Measurements from ENCODE around the gene TULP4.
A peak's percentile ranks its signal among the peaks of the same experiment; 100 is the strongest.
"Not testable (repeated sequence)": the region's sequence is repeated elsewhere in the genome, so short reads cannot be mapped to it uniquely, and the experiment has no call there.

TULP4 gene

DNA sequence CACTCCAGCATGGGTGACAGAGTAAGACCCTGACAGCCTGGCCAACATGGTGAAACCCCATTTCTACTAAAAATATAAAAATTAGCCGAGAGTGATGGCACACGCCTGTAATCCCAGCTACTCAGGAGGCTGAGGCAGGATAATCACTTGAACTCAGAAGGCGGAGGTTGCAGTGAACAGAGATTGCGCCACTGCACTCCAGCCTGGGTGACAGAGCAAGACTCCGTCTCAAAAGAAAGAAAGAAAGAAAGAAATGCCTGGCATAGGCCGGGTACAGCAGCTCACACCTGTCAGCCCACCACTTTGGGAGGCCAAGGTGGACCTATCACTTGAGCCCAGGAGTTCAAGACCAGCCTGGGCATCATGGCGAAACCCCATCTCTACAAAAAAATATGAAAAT lies 208.7 kb downstream of the TULP4 start:
- H3K4me3 ChIP-seq (ENCODE audit: low read depth in 1 of 2, low read length in 2 of 2); H3K9me3 ChIP-seq (ENCODE audit: control insufficient read depth in 1 of 2, low read length in 2 of 2); H3K4me1 ChIP-seq (ENCODE audit: control insufficient read depth in 1 of 2, insufficient read depth in 2 of 2, low read length in 2 of 2); H3K36me3 ChIP-seq (ENCODE audit: control insufficient read depth in 1 of 2, insufficient read depth in 2 of 2, low read length in 2 of 2); H3K27ac ChIP-seq (ENCODE audit: low read length): not testable (repeated sequence)
- peaks cover 15% of the 10 kb centered on the region for H3K27me3 ChIP-seq (ENCODE audit: low read depth, low read length)

DNA sequence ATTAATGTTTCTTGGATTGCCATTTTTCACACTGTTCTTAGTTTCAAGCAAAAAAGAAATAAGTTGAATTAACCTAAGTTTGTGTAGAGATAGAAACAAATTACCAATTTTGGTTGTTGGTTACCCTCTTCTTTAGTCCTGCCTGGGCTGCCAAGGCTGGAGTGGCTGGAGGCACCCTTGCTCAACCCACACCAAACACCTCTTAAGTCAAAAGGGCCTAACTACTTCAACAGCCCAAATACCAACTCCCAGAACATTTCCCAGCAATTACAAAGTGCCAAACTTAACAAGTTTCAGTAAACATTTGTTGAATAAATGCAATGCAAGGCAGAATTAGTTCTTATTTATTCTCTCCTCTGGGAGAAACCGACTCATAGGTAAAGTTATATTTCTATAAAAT lies 209.5 kb downstream of the TULP4 start:
- H3K27ac ChIP-seq (ENCODE audit: low read length): no peak overlapping the region
- H3K27me3 ChIP-seq (ENCODE audit: low read depth, low read length): peaks cover 13% of the 10 kb centered on the region
- H3K4me3 ChIP-seq (ENCODE audit: low read depth in 1 of 2, low read length in 2 of 2): no peak overlapping the region
- H3K36me3 ChIP-seq (ENCODE audit: control insufficient read depth in 1 of 2, insufficient read depth in 2 of 2, low read length in 2 of 2): no peaks in the 10 kb centered on the region
- no peaks in the 10 kb centered on the region for H3K9me3 ChIP-seq (ENCODE audit: control insufficient read depth in 1 of 2, low read length in 2 of 2)
- peaks cover 6 to 8% of the 10 kb centered on the region in 2 donors for H3K4me1 ChIP-seq (ENCODE audit: control insufficient read depth in 1 of 2, insufficient read depth in 2 of 2, low read length in 2 of 2)

DNA sequence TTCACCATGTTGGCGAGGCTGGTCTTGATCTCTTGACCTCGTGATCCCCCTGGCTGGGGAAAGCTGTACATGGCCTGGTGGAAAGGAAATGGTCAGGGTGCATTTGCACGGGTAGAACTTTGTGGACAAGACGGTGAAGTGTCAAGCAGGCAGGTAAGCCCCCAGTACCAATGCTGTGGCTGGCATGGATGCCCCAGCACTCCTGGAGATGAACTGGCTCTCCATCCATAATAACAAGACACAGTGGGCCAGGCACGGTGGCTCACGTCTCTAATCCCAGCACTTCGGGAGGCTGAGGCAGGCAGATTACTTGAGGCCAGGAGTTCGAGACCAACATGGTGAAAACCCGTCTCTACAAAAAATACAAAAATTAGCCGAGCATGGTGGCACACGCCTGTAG lies 210.4 kb downstream of the TULP4 start:
- Histone ChIP-seq H3K36me3 (ENCODE audit: control insufficient read depth in 1 of 2, insufficient read depth in 2 of 2, low read length in 2 of 2) (no peaks in the 10 kb centered on the region), H3K27me3 (ENCODE audit: low read depth, low read length) (peaks cover 8% of the 10 kb centered on the region), H3K27ac (ENCODE audit: low read length) (no peak overlapping the region), H3K4me1 (ENCODE audit: control insufficient read depth in 1 of 2, insufficient read depth in 2 of 2, low read length in 2 of 2) (peaks cover 6 to 8% of the 10 kb centered on the region in 2 donors), H3K4me3 (ENCODE audit: low read depth in 1 of 2, low read length in 2 of 2) (no peak overlapping the region), H3K9me3 (ENCODE audit: control insufficient read depth in 1 of 2, low read length in 2 of 2) (no peaks in the 10 kb centered on the region)

DNA sequence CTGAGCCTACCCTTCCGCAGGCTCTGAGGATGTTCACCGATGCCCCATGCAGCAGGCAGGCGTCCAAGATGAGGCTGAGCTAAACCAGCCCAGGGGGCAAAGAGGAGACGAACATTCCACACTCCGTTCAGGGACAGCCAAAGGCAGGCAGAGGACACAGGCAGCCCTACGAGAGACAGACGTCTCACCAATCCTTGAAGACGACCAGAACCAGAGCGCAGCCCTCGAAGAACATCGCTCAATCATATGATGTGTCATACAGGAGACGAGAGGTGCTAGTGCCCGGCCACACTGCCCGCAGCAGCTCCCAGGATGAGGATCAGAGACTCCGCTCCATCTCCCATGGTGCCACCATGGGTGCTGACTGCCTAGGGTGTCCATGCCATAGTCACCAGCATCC lies 212.0 kb downstream of the TULP4 start:
- no peaks in the 10 kb centered on the region for H3K27me3 ChIP-seq (ENCODE audit: low read depth, low read length)

DNA sequence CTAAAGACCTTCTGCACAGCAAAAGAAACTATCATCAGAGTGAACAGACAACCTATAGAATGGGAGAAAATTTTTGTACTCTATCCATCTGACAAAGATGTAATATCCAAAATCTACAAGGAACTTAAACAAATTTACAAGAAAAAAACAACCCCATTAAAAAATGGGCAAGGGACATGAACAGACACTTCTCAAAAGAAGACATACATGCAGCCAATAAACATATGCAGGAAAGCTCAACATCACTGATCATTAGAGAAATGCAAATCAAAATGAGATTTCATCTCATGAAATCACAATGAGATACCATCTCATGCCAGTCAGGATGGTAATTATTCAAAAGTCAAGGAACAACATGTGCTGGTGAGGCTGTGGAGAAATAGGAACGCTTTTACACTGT lies 215.6 kb downstream of the TULP4 start:
- H3K27ac ChIP-seq (ENCODE audit: low read length); H3K27me3 ChIP-seq (ENCODE audit: low read depth, low read length); H3K9me3 ChIP-seq (ENCODE audit: control insufficient read depth in 1 of 2, low read length in 2 of 2); H3K36me3 ChIP-seq (ENCODE audit: control insufficient read depth in 1 of 2, insufficient read depth in 2 of 2, low read length in 2 of 2); H3K4me3 ChIP-seq (ENCODE audit: low read depth in 1 of 2, low read length in 2 of 2); H3K4me1 ChIP-seq (ENCODE audit: control insufficient read depth in 1 of 2, insufficient read depth in 2 of 2, low read length in 2 of 2): not testable (repeated sequence)

More for the DNA sequence above, 212.0 kb downstream of the TULP4 start:
- no peaks in the 10 kb centered on the region for H3K9me3 ChIP-seq (ENCODE audit: control insufficient read depth in 1 of 2, low read length in 2 of 2)
- no peaks in the 10 kb centered on the region for H3K4me1 ChIP-seq (ENCODE audit: control insufficient read depth in 1 of 2, insufficient read depth in 2 of 2, low read length in 2 of 2)
- no peak overlapping the region for H3K4me3 ChIP-seq (ENCODE audit: low read depth in 1 of 2, low read length in 2 of 2)
- no peaks in the 10 kb centered on the region for H3K36me3 ChIP-seq (ENCODE audit: control insufficient read depth in 1 of 2, insufficient read depth in 2 of 2, low read length in 2 of 2)
- no peak overlapping the region for H3K27ac ChIP-seq (ENCODE audit: low read length)

DNA sequence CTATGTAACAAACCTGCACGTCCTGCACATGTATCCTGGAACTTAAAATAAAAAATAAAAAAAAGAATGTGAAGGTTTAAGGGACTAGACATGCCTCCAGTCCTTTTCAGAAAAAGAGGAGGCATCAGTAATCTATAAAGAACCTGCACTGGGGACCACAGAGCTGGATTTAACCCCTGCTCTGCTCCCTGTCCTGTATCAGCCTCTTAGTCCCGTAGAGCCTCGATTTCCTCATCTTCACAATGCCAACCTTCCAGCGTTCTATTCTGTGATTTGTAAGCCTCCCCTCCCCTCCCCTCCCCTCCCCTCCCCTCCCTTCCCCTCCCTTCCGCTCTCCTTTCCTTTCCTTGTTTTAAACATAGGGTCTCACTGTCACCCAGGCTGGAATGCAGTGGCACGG lies 216.6 kb downstream of the TULP4 start:
- Histone ChIP-seq H3K4me3 (ENCODE audit: low read depth in 1 of 2, low read length in 2 of 2) (no peak overlapping the region), H3K27me3 (ENCODE audit: low read depth, low read length) (no peaks in the 10 kb centered on the region), H3K9me3 (ENCODE audit: control insufficient read depth in 1 of 2, low read length in 2 of 2) (no peaks in the 10 kb centered on the region), H3K36me3 (ENCODE audit: control insufficient read depth in 1 of 2, insufficient read depth in 2 of 2, low read length in 2 of 2) (no peaks in the 10 kb centered on the region), H3K27ac (ENCODE audit: low read length) (no peak overlapping the region), H3K4me1 (ENCODE audit: control insufficient read depth in 1 of 2, insufficient read depth in 2 of 2, low read length in 2 of 2) (no peaks in the 10 kb centered on the region)

DNA sequence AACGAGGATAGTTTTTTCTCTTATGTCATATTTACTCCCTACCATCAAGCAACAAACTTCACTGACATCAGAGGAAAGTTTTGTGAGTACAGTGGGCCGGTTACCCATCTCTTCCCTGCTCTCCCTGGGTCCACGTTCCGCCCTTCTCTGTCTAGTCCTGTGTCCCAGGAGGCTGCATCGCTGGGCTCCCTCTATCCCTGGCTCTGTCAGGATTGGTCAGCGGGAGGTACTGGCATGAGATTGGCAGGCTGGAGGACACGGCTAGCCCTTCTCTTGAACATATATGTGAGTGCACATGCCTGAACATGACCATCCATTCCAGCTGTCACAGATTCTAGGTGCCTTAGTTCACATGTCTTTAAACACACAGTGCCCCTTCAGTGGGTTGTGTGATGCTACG lies 217.4 kb downstream of the TULP4 start:
- H3K4me1 ChIP-seq (ENCODE audit: control insufficient read depth in 1 of 2, insufficient read depth in 2 of 2, low read length in 2 of 2): no peaks in the 10 kb centered on the region
- no peak overlapping the region for H3K27ac ChIP-seq (ENCODE audit: low read length)
- H3K9me3 ChIP-seq (ENCODE audit: control insufficient read depth in 1 of 2, low read length in 2 of 2): no peaks in the 10 kb centered on the region
- no peaks in the 10 kb centered on the region for H3K27me3 ChIP-seq (ENCODE audit: low read depth, low read length)
- no peaks in the 10 kb centered on the region for H3K36me3 ChIP-seq (ENCODE audit: control insufficient read depth in 1 of 2, insufficient read depth in 2 of 2, low read length in 2 of 2)
- no peak overlapping the region for H3K4me3 ChIP-seq (ENCODE audit: low read depth in 1 of 2, low read length in 2 of 2)

DNA sequence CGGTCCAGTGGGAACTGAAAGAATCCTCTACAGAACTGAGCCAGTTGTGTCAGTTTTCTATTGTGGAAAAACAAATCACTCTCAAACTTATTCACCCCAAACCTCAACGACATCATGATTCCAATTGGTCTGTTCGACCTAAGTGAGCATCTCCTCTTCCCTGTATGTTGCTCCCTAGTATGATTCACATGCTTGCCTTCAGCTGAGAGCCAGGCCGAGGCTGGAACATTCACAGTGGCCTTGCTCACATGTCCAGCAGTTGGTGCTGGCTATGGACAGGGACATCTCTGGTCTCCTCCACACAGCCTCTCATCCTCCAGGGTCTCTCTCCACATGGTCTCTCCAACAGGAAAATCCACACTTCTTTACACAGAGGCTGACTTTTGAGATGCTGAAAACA lies 219.3 kb downstream of the TULP4 start:
- H3K4me1 ChIP-seq (ENCODE audit: control insufficient read depth in 1 of 2, insufficient read depth in 2 of 2, low read length in 2 of 2): peaks cover 0 to 5% of the 10 kb centered on the region in 2 donors
- H3K27ac ChIP-seq (ENCODE audit: low read length): no peak overlapping the region

DNA sequence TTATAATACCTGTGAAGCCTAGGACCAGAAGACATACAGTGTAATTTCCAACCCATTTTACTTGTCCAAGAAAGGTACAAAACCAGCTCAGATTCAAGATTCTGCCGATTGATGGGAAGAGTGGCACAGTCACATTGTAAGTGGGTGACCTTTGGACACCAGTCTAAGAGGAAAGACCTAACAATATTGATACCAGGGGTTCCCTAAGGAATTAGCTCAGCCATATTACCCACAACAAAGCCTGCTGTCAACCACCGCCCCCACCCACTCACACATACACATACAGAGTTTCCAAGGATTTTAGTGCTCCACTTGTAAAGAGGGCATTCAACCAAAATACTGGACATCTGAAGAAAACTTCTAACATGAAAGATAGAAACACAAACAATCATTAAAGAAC lies 219.7 kb downstream of the TULP4 start:
- Histone ChIP-seq H3K27ac (ENCODE audit: low read length) (no peak overlapping the region), H3K9me3 (ENCODE audit: control insufficient read depth in 1 of 2, low read length in 2 of 2) (no peaks in the 10 kb centered on the region), H3K4me1 (ENCODE audit: control insufficient read depth in 1 of 2, insufficient read depth in 2 of 2, low read length in 2 of 2) (peaks cover 0 to 9% of the 10 kb centered on the region in 2 donors), H3K27me3 (ENCODE audit: low read depth, low read length) (no peaks in the 10 kb centered on the region), H3K4me3 (ENCODE audit: low read depth in 1 of 2, low read length in 2 of 2) (no peak overlapping the region), H3K36me3 (ENCODE audit: control insufficient read depth in 1 of 2, insufficient read depth in 2 of 2, low read length in 2 of 2) (no peaks in the 10 kb centered on the region)

More for the DNA sequence above, 219.3 kb downstream of the TULP4 start:
- Histone ChIP-seq H3K4me3 (ENCODE audit: low read depth in 1 of 2, low read length in 2 of 2) (no peak overlapping the region), H3K36me3 (ENCODE audit: control insufficient read depth in 1 of 2, insufficient read depth in 2 of 2, low read length in 2 of 2) (no peaks in the 10 kb centered on the region), H3K9me3 (ENCODE audit: control insufficient read depth in 1 of 2, low read length in 2 of 2) (no peaks in the 10 kb centered on the region), H3K27me3 (ENCODE audit: low read depth, low read length) (no peaks in the 10 kb centered on the region)

DNA sequence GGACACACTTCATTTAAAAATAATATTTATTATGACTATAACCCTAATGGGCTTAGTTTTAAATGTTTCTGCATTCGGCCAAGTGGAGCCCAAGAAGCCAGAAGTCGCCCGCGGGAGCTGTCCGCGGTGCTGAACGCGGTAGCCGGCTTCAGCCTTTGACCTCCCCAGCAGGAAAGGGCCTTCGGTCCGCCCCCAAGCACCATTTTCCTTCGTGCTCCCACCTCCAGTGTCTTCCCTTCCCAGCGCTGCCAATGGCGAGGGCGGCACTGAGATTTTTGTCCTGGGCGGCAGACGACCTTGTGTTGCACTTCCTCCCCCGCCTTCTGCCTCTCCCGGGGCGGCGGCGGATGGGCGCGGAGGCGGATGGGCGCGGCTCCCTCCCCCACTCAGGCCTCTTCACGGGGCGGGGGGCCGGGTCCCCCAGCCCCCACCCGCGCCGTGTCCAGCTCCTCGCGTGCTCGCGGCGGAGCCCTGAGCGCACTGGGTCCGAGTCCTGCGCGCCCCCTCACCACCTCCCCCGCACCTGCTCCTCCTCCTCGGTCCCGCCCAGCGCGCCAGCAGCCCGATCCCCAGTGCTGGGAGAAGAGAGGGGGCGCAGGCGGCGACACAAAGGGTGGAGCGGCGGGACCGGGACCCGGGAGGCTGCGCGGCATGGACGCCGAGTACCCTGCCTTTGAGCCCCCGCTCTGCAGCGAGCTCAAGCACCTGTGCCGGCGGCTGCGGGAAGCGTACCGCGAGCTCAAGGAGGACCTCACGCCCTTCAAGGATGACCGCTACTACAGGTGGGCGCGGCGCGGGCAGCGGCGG lies 224.0 kb downstream of the TULP4 start:
- H3K27me3 ChIP-seq (ENCODE audit: low read depth, low read length): no peaks in the 10 kb centered on the region
- H3K36me3 ChIP-seq (ENCODE audit: control insufficient read depth in 1 of 2, insufficient read depth in 2 of 2, low read length in 2 of 2): no peaks in the 10 kb centered on the region
- H3K9me3 ChIP-seq (ENCODE audit: control insufficient read depth in 1 of 2, low read length in 2 of 2): no peaks in the 10 kb centered on the region
- no peak overlapping the region for H3K27ac ChIP-seq (ENCODE audit: low read length)
- H3K4me3 ChIP-seq (ENCODE audit: low read depth in 1 of 2, low read length in 2 of 2): peak overlapping the region; percentile 33 to 87
- H3K4me1 ChIP-seq (ENCODE audit: control insufficient read depth in 1 of 2, insufficient read depth in 2 of 2, low read length in 2 of 2): peaks cover 0 to 16% of the 10 kb centered on the region in 2 donors

DNA sequence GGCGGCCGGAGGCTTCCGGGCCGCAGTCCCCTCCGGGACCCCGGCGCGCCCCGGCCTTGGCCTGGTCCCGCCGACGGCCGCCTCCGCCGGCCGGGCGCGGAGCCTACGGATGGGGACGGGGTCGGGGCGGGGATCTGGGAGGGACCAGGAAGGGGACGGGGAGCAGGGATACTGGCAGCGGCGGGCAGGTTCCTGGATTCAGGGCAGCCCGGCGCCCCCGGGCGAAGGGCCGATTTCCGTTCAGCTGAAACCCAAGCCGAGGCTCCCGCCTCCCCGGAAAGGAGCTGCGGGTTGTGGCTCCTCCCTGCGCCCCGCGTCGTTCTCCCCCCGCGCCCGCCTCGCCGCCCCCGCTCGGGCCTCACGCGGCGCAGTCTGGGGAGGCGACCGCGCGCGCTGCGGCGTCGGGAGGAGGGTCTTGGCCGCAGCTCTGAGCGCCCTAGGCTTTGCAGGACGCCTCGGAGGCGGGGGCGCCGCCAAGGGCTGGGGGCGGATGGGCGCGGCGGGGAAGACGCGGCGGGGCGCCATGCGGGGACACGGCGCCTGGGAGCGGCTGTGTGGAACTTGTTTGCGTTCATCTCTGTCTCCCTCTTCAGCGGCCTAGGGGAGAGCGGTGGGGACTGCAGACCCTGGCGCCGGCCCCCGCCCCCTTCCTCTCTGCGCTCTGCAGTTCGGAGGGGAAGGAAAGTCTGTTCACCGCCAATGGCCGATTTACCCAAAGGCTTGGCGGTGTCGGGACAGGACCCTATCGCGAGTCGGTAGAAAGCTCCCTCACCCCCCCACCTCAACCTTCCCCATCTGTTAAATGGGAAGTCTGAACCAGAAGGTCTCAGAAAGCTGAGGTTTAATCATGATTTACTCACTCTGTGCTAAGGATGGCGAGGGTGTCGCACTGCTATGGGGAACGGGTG lies 224.9 kb downstream of the TULP4 start:
- no peaks in the 10 kb centered on the region for H3K27me3 ChIP-seq (ENCODE audit: low read depth, low read length)
- peaks cover 0 to 16% of the 10 kb centered on the region in 2 donors for H3K4me1 ChIP-seq (ENCODE audit: control insufficient read depth in 1 of 2, insufficient read depth in 2 of 2, low read length in 2 of 2)
- H3K36me3 ChIP-seq (ENCODE audit: control insufficient read depth in 1 of 2, insufficient read depth in 2 of 2, low read length in 2 of 2): no peaks in the 10 kb centered on the region
- H3K9me3 ChIP-seq (ENCODE audit: control insufficient read depth in 1 of 2, low read length in 2 of 2): no peaks in the 10 kb centered on the region
- H3K27ac ChIP-seq (ENCODE audit: low read length): no peak overlapping the region
- H3K4me3 ChIP-seq (ENCODE audit: low read depth in 1 of 2, low read length in 2 of 2): peak overlapping the region in 1 of 2 donors; percentile 87

Data from muscle layer of duodenum (tissue), 2 donors.